RWPE2 (cell line): ENCODE results near the gene CD74.

Experiments
- ATAC-seq: fragments of 200-7000 bp; cut with Tn5 transposase; 3 replicates; pipeline ENCODE4 v1.9.1; 2021; ENCODE audit warnings: low read depth
- DNase-seq: peaks from one replicate; pipeline ENCODE4 v3.0.0-alpha.2; 2020; ENCODE audit warnings: low spot score
- H3K27ac ChIP-seq: fragments of 450-650 bp; 2 replicates; pipeline ENCODE4 v1.5.1; 2017; ENCODE audit warnings: mild to moderate bottlenecking; ENCODE audit not compliant: poor library complexity, severe bottlenecking
- H3K27me3 ChIP-seq: fragments of 250-450 bp; sonication (Bioruptor Pico); 2 replicates; pipeline ENCODE4 v1.5.1; 2021; ENCODE audit warnings: mild to moderate bottlenecking, moderate library complexity; ENCODE audit not compliant: insufficient read depth, poor library complexity, severe bottlenecking
- H3K36me3 ChIP-seq: fragments of 250-450 bp; sonication (Bioruptor Pico); 2 replicates; pipeline ENCODE4 v1.5.1; 2020; ENCODE audit warnings: low read depth, mild to moderate bottlenecking, moderate library complexity
- H3K4me1 ChIP-seq: fragments of 250-450 bp; sonication (Bioruptor Pico); 2 replicates; pipeline ENCODE4 v1.5.1; 2021; ENCODE audit warnings: mild to moderate bottlenecking, moderate library complexity; ENCODE audit not compliant: insufficient read depth, poor library complexity, severe bottlenecking
- H3K4me3 ChIP-seq: fragments of 250-450 bp; sonication (Bioruptor Pico); 2 replicates; pipeline ENCODE4 v1.5.1; 2021; ENCODE audit warnings: mild to moderate bottlenecking, moderate library complexity; ENCODE audit not compliant: severe bottlenecking
- H3K9me3 ChIP-seq: fragments of 250-450 bp; sonication (Bioruptor Pico); 2 replicates; pipeline ENCODE4 v1.5.1; 2021; ENCODE audit warnings: mild to moderate bottlenecking, moderate library complexity; ENCODE audit not compliant: severe bottlenecking
- TF ChIP-seq, protein P1 (sequence below): fragments of 450-650 bp; IDR thresholded peaks from one replicate; pipeline ENCODE4 v1.5.1; 2017; ENCODE audit warnings: mild to moderate bottlenecking, moderate library complexity; ENCODE audit not compliant: poor library complexity, severe bottlenecking

The CD74 gene

DNA sequence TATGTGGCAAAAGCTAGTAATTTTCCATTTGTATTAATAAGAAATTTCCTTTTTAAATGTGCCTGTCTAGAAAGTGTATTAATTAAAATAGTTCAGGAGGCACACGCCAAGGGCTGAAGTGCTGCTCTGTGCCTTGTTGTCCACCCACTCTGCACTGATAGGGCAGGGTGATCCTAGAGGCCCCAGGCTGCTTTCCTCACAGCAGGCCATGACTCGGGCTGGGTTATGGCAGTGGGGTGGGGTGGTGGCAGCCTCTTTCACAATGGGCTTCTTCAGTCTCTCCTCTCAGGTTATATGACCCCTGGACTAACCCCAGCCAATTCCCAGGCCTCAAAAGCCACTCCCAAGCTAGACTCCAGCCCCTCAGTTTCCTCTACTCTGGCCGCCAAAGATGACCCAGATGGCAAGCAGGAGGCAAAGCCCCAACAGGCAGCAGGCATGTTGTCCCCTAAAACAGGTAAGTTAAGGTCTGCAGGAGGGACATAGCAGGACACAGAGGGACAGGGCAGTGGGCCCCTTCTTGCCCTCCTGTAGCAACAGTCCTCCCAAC lies 19.5 kb downstream of the CD74 start:
- TF ChIP-seq, protein P1, sequence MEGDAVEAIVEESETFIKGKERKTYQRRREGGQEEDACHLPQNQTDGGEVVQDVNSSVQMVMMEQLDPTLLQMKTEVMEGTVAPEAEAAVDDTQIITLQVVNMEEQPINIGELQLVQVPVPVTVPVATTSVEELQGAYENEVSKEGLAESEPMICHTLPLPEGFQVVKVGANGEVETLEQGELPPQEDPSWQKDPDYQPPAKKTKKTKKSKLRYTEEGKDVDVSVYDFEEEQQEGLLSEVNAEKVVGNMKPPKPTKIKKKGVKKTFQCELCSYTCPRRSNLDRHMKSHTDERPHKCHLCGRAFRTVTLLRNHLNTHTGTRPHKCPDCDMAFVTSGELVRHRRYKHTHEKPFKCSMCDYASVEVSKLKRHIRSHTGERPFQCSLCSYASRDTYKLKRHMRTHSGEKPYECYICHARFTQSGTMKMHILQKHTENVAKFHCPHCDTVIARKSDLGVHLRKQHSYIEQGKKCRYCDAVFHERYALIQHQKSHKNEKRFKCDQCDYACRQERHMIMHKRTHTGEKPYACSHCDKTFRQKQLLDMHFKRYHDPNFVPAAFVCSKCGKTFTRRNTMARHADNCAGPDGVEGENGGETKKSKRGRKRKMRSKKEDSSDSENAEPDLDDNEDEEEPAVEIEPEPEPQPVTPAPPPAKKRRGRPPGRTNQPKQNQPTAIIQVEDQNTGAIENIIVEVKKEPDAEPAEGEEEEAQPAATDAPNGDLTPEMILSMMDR, result no peak
- DNase-seq, result no peak

DNA sequence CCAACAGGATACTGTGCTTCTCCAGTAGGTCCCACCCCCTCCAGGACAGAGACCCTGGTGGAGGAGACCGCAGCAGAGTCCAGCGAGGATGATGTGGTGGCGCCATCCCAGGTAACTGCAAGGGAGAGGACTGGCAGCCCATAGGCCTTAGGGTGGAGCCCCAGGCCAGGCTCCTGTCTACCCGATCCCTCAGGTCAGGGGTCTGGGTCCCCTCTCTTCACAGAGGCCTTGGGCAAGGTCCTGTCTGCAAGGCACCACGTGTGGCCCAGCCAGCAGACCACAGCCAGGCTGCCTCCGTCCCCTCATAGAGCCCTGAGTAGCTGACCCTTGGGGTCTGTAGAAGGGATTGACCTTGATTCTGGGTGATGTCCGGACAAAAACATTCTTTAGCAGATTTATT lies 20.0 kb downstream of the CD74 start:
- H3K4me1 ChIP-seq, result no peaks in the 10 kb centered on the region
- peaks cover 90% of the 10 kb centered on the region for H3K36me3 ChIP-seq
- no peaks in the 10 kb centered on the region for H3K27me3 ChIP-seq
- ATAC-seq, result no peak
- no peak overlapping the region for H3K4me3 ChIP-seq
- H3K27ac ChIP-seq, result no peak overlapping the region
- TF ChIP-seq, protein P1, result no peak
- no peak for DNase-seq
- no peaks in the 10 kb centered on the region for H3K9me3 ChIP-seq

More for the DNA sequence above, 19.5 kb downstream of the CD74 start:
- Histone ChIP-seq H3K36me3 (peaks cover 90% of the 10 kb centered on the region), H3K9me3 (no peaks in the 10 kb centered on the region), H3K27me3 (no peaks in the 10 kb centered on the region), H3K4me3 (no peak overlapping the region), H3K4me1 (no peaks in the 10 kb centered on the region), H3K27ac (no peak overlapping the region)
- 0 out of 3 replicates have a peak, but pooled peaks have one; percentile 10 for ATAC-seq

DNA sequence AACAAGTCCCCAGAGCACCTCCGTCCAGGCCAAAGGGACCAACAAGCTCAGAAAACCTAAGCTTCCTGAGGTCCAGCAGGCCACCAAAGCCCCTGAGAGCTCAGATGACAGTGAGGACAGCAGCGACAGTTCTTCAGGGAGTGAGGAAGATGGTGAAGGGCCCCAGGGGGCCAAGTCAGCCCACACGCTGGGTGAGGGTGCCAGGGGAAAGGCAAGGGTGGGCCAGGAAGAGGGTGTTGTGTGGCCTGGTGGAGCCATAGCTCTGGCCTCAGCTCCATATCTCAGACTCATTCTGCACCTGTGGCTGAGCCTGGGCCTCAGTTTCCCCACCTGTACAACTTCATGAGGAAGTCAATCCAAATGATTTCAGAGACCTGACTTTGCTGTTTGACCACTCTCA lies 20.7 kb downstream of the CD74 start:
- no peaks in the 10 kb centered on the region for H3K9me3 ChIP-seq
- H3K4me3 ChIP-seq, result no peak overlapping the region
- no peaks in the 10 kb centered on the region for H3K27me3 ChIP-seq
- H3K4me1 ChIP-seq, result no peaks in the 10 kb centered on the region
- ATAC-seq, result no peak
- H3K36me3 ChIP-seq, result peaks cover 92% of the 10 kb centered on the region
- no peak overlapping the region for H3K27ac ChIP-seq
- TF ChIP-seq, protein P1, result no peak
- no peak for DNase-seq

DNA sequence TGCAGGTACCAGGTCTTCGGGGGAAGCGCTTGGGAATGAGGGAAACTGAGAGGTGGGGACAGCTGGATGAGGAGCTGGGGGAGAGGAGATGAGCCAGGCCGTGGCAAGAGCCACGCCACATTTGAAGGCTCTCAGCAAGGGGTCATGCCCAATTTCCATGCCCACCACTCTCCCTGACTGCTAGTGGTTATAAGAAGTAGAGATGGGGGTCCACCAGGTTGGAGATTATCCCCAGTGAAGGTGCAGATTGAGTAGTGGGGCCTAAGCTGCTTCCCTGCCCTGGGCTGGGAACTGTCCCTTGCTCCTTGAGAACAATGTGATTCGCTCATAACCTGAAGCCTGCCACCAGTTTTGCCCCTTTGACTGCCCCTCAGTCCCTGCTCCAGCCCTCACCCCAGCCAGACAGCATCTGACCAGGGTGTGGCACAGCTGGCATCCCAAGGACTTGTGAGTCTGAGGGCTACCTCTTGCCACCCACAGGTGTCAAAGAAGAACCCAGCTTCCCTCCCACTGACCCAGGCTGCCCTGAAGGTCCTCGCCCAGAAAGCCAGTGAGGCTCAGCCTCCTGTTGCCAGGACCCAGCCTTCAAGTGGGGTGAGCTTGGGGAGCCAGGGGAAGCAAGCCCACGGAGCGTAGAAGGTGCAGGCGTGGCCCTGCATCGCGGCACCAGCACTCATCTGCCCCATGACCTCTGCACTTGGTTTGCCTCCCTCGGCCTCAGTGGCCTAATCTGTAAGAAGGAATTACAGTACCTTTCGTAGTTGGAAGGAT lies 21.5 kb downstream of the CD74 start:
- DNase-seq (no peak), ATAC-seq (no peak)
- H3K4me1 ChIP-seq, result no peaks in the 10 kb centered on the region
- TF ChIP-seq, protein P1, result no peak
- peaks cover 93% of the 10 kb centered on the region for H3K36me3 ChIP-seq
- H3K27ac ChIP-seq, result no peak overlapping the region
- H3K9me3 ChIP-seq, result no peaks in the 10 kb centered on the region
- no peaks in the 10 kb centered on the region for H3K27me3 ChIP-seq
- no peak overlapping the region for H3K4me3 ChIP-seq
